Brain pericyte (primary cell): ENCODE data around the gene SLC22A31.

Source experiments
- DNase-seq: peaks from one replicate; pipeline ENCODE4 v3.0.0-alpha.2; 2012; ENCODE audit warnings: low read depth, low spot score

The SLC22A31 gene

GRCh38 chr16:89150090-89150835 lies 50.1 kb downstream of the SLC22A31 start:
- DNase-seq: no peak

DNA sequence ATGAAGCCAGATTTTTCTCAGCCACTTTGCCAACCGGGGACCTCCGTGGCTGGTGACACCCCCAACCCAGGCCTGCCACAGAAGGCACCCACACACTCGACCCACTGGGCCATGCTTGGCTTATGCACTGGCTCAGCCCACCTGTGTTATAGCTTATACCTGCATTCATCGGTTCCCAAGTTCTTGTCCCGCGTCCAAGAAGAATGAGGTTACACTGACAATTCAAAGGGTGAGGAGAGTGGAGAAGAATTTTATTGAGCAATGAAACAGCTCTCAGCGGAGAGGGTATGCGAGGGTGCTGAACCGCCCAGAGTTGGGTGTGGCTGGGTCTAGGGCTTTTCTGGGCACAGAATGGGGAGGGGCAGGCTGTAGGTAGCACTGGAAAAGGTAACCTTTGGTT lies 51.0 kb downstream of the SLC22A31 start:
- no peak for DNase-seq

- no peak for DNase-seq
These were observed 53.1 kb downstream of the SLC22A31 start for GRCh38 chr16:89147085-89147817.

DNA sequence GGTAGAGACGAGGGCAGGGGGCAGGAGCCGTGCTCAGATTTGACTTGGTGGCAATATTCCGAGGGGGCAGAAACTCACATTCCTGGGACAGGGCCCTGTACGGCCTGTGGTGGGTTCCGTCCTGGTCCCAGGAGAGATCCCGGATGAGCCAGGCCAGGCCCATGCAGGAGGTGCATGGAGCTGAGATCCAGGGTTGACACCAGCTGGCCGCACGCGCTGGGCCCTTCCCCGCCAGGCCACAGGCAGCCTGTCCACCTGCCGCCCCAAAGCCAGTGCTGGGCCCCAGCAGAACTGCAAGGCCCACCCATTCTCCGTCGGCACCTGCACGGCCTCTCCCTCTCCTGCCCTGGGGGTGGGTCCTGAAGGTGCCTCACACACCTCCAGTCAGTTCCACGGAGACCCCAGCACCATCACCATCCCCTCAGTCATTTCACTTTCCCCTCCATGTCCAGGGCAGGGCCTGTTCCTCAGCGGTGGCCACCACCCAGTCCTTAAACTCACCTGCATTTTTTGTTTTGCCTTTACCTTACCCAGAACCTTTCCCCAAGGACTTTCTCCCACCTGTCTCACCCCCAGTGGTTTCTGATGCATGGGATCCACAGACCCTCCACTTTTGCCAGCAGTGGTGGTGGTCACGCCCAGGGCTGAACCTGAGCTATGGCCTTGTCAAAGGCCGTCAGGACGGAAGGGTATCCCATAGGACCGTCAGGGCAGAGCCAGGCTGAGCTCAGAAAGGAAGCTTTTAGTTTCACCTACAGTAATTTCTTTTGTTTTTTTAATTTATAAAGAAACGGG lies 53.9 kb downstream of the SLC22A31 start:
- DNase-seq: no peak
